CD14-positive monocyte (primary cell): Measurements from ENCODE around the gene CREB1. TPM values are rescaled to one million over a fixed set of nuclear protein-coding genes. Genes with fewer than 3 reads are reported as not detected.

Source experiments
- DNase-seq, 3 donors: peaks; one replicate each; pipeline ENCODE4 v3.0.0-alpha.2; 2011 to 2022
- H2AFZ ChIP-seq: 2 replicates; pipeline ENCODE4 v1.6.0; 2012; ENCODE audit warnings: mild to moderate bottlenecking, low read depth, low read length, inconsistent platforms; ENCODE audit not compliant: insufficient read depth, poor library complexity, severe bottlenecking
- H3K27ac ChIP-seq, 2 donors: 1 replicate in 1 of 2; 2 replicates in 1 of 2; pipeline ENCODE4 v1.5.1; 2012 to 2013; ENCODE audit warnings: low read length in 2 of 2, control low read depth in 1 of 2, inconsistent platforms in 1 of 2, low read depth in 1 of 2, mild to moderate bottlenecking in 1 of 2
- H3K27me3 ChIP-seq, 2 donors: one replicate each; pipeline versions ENCODE4 v1.6.0 to v1.6.1; 2011 to 2013; ENCODE audit warnings: low read length in 2 of 2; ENCODE audit not compliant: control insufficient read depth in 2 of 2, insufficient read depth in 2 of 2
- H3K36me3 ChIP-seq, 2 donors: replicated peaks in 1 of 2; 1 replicate in 1 of 2; 2 replicates in 1 of 2; pipeline versions ENCODE4 v1.5.1 to v1.6.1; 2012 to 2013; ENCODE audit warnings: low read length in 2 of 2, control low read depth in 1 of 2, inconsistent platforms in 1 of 2, mild to moderate bottlenecking in 1 of 2; ENCODE audit not compliant: insufficient read depth in 2 of 2, control insufficient read depth in 1 of 2
- H3K4me1 ChIP-seq, 2 donors: 1 replicate in 1 of 2; 2 replicates in 1 of 2; pipeline versions ENCODE4 v1.5.1 to v1.6.1; 2012 to 2013; ENCODE audit warnings: low read length in 2 of 2, control low read depth in 1 of 2, inconsistent platforms in 1 of 2, mild to moderate bottlenecking in 1 of 2, moderate library complexity in 1 of 2; ENCODE audit not compliant: insufficient read depth in 2 of 2, control insufficient read depth in 1 of 2
- H3K4me2 ChIP-seq: replicated peaks from 2 replicates; pipeline ENCODE3; 2012; ENCODE audit warnings: low read length, moderate library complexity, mild to moderate bottlenecking; ENCODE audit not compliant: poor library complexity, severe bottlenecking; ENCODE audit errors: extremely low read depth
- H3K4me3 ChIP-seq, 3 experiments: fragments of 200-600 bp in 1 of 3; sonication (generic) in 1 of 3; replicated peaks in 1 of 3; 1 replicate in 2 of 3; 2 replicates in 1 of 3; pipeline ENCODE4 v1.5.1; 2011 to 2013; ENCODE audit warnings: low read length in 3 of 3, mild to moderate bottlenecking in 3 of 3, control low read depth in 2 of 3, low read depth in 2 of 3, inconsistent platforms in 1 of 3, moderate library complexity in 1 of 3
- H3K79me2 ChIP-seq: 2 replicates; pipeline ENCODE4 v1.6.0; 2012; ENCODE audit warnings: mild to moderate bottlenecking, control low read depth, inconsistent platforms, low read length, moderate library complexity; ENCODE audit not compliant: insufficient read depth
- H3K9ac ChIP-seq: 2 replicates; pipeline ENCODE4 v1.6.0; 2017; ENCODE audit warnings: low read length, mild to moderate bottlenecking; ENCODE audit not compliant: insufficient read depth, poor library complexity, severe bottlenecking
- H3K9me3 ChIP-seq, 2 donors: replicated peaks in 1 of 2; 1 replicate in 1 of 2; 2 replicates in 1 of 2; pipeline versions ENCODE4 v1.5.1 to v1.6.1; 2012 to 2013; ENCODE audit warnings: low read length in 2 of 2, control low read depth in 1 of 2; ENCODE audit not compliant: control insufficient read depth in 1 of 2, insufficient read depth in 1 of 2
- H4K20me1 ChIP-seq: 2 replicates; pipeline ENCODE4 v1.6.0; 2012; ENCODE audit warnings: mild to moderate bottlenecking, low read length, control low read depth, moderate library complexity; ENCODE audit not compliant: insufficient read depth
- H3K27ac Mint-ChIP-seq, 7 donors: one replicate each; pipeline ENCODE4 v1.8.0; 2020; ENCODE audit warnings: mild to moderate bottlenecking in 7 of 7, mixed read lengths in 7 of 7, moderate library complexity in 6 of 7, inconsistent platforms in 2 of 7
- H3K27me3 Mint-ChIP-seq, 3 donors: one replicate each; pipeline ENCODE4 v1.8.0; 2021 to 2022; ENCODE audit warnings: low read depth in 3 of 3, mild to moderate bottlenecking in 3 of 3, mixed read lengths in 3 of 3, moderate library complexity in 3 of 3, inconsistent platforms in 1 of 3
- H3K36me3 Mint-ChIP-seq, 2 donors: one replicate each; pipeline ENCODE4 v1.8.0; 2020; ENCODE audit warnings: mixed read lengths in 2 of 2, inconsistent platforms in 1 of 2, mild to moderate bottlenecking in 1 of 2
- H3K4me1 Mint-ChIP-seq: one replicate; pipeline ENCODE4 v1.8.0; 2020; ENCODE audit warnings: mild to moderate bottlenecking, mixed read lengths
- H3K4me3 Mint-ChIP-seq, 2 donors: one replicate each; pipeline ENCODE4 v1.8.0; 2020; ENCODE audit warnings: mild to moderate bottlenecking in 2 of 2, mixed read lengths in 2 of 2, moderate library complexity in 1 of 2
- H3K9me3 Mint-ChIP-seq, 7 donors: one replicate each; pipeline ENCODE4 v1.8.0; 2020 to 2022; ENCODE audit warnings: mixed read lengths in 7 of 7, mild to moderate bottlenecking in 6 of 7, moderate library complexity in 6 of 7, inconsistent platforms in 2 of 7
- WGBS: methylation state at CpG from one replicate; pipeline ENCODE4 v1.1.5; 2013; ENCODE audit warnings: missing lambda C conversion rate; ENCODE audit not compliant: insufficient coverage; 5-methylcytosine and 5-hydroxymethylcytosine counted together
- intact Hi-C, 2 donors: fragments of 100-400 bp; cut with micrococcal nuclease; formaldehyde crosslinking; loops; one replicate each; pipeline versions ENCODE4 v1.15.0 to v1.15.1; 2023
- polyA plus RNA-seq, 3 donors: library from polyadenylated mRNA; depleted of rRNA in 1 of 3; unstranded in 2 of 3; stranded (reverse) in 1 of 3; fragments of 300-500 nt in 2 of 3; fragments of >200 nt in 1 of 3; fragmentation: Illumina TruSeq in 2 of 3; gene quantifications; 1 replicate in 2 of 3; 2 replicates in 1 of 3; pipeline ENCODE4 v1.2.3, GENCODE V29; 2012 to 2021
- TF ChIP-seq, protein P1 (sequence below): fragments of 200-600 bp; IDR thresholded peaks from one replicate; pipeline ENCODE4 v1.8.0; 2022; ENCODE audit warnings: antibody characterized with exemption, mild to moderate bottlenecking

The CREB1 gene
- polyA plus RNA-seq, 3 donors = 43.3 to 60.5 (median 55.2) TPM

DNA sequence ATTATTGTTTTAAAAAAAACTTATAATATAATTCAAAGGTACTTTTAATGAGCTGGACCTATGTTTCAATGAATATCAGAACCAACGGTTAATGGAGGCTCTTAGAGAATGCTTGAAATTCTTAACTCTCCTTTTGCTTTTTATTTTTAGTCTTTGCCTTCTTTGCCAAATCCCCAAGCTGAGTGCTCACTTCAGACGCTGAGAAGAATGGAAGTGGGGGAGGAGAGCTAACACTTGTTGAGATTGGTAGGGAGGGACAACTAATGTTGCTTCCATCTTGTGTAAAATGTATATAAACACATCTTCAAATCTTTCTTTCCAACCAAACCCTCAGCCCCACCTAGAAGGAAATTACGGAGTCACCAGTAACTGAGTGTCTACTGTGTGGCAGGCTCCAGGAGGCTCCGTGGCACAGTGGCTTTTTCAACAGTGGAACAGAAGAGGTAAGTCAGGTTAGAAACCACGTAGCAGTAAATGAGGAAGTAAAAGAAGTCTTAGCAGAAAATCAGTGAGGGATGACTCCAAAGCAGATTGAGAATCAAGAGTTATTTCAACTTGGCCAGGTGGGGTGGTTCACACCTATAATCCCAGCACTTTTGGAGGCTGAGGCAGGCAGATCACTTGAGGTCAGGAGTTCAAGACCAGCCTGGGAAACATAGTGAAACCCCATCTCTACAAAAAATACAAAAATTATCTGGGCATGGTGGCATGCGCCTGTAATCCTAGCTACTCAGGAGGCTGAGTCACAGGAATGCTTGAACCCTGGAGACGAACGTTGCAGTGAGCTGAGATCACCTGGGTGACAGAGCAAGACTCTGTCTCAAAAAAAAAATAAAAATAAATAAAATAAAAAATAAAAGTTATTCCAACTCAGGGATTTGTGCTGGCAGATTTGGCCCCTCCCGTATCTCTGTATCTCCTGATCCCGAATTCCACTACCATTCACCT lies 45.0 kb upstream of the CREB1 start:
- no peaks in the 10 kb centered on the region for H3K36me3 ChIP-seq
- intact Hi-C loops = loop anchor here (5.0 kb wide), 1 partner anchor 43 kb away; the partner anchor contains the start of gene CREB1 (in 2 of the 2)
- H2AFZ ChIP-seq = no peak overlapping the region
- no peaks in the 10 kb centered on the region for H3K27me3 ChIP-seq
- TF ChIP-seq, protein P1, sequence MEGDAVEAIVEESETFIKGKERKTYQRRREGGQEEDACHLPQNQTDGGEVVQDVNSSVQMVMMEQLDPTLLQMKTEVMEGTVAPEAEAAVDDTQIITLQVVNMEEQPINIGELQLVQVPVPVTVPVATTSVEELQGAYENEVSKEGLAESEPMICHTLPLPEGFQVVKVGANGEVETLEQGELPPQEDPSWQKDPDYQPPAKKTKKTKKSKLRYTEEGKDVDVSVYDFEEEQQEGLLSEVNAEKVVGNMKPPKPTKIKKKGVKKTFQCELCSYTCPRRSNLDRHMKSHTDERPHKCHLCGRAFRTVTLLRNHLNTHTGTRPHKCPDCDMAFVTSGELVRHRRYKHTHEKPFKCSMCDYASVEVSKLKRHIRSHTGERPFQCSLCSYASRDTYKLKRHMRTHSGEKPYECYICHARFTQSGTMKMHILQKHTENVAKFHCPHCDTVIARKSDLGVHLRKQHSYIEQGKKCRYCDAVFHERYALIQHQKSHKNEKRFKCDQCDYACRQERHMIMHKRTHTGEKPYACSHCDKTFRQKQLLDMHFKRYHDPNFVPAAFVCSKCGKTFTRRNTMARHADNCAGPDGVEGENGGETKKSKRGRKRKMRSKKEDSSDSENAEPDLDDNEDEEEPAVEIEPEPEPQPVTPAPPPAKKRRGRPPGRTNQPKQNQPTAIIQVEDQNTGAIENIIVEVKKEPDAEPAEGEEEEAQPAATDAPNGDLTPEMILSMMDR = no peak
- H3K4me2 ChIP-seq = no peak overlapping the region
- Mint-ChIP-seq H3K4me1 (peaks cover 24% of the 10 kb centered on the region), H3K27ac (peak overlapping the region in 5 of 7 donors; percentile 0 to 72 (median 28)), H3K36me3 (peaks cover 0 to 6% of the 10 kb centered on the region in 2 donors), H3K4me3 (no peak overlapping the region), H3K9me3 (peaks cover 0 to 2% (median 0%) of the 10 kb centered on the region in 7 donors), H3K27me3 (peaks cover 0 to 2% (median 0%) of the 10 kb centered on the region in 3 donors)
- no peaks in the 10 kb centered on the region for H3K9me3 ChIP-seq
- DNase-seq = no peak
- no peaks in the 10 kb centered on the region for H3K79me2 ChIP-seq
- no peak overlapping the region for H3K9ac ChIP-seq
- H3K4me1 ChIP-seq = peaks cover 17 to 21% of the 10 kb centered on the region in 2 donors
- H3K27ac ChIP-seq = no peak overlapping the region
- WGBS = 44% methylated on average over 3 of the region's 10 CpGs
- H3K4me3 ChIP-seq = no peak overlapping the region
- no peaks in the 10 kb centered on the region for H4K20me1 ChIP-seq

DNA sequence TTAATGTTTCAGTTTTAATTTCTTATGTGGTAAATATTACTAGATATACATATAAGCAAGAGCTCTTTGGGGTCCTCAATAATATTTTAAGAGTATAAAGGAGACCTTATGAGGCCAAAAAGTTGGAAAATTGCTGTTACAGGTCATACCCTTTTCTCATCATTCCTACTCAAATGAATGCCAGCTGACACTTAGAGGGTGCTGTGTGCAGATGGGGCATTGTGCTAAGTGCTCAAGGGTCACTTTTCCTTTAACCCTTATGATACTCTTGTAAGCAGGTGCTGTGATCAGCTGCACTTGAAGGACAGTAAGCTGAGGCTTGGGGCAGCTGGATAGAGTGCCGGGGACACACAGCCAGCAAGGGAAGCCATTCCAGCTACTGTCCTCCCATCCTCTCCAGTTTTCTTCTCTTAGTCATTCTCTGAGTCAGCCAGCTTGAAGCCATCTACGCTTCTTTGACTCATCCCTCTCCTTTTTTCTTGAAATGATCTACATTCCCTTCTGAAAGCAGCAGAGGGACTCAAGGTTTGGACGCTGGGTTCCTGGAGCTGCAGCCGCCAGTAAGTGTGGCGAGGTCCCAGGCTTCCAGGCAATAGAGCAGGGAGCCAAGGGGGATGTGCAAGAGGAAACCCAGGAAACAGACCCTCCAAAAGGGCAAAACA lies 42.0 kb upstream of the CREB1 start:
- no peaks in the 10 kb centered on the region for H3K79me2 ChIP-seq
- no peak overlapping the region for H3K4me3 ChIP-seq
- H3K9ac ChIP-seq = no peak overlapping the region
- no peak overlapping the region for H3K27ac ChIP-seq
- H3K36me3 ChIP-seq = no peaks in the 10 kb centered on the region
- TF ChIP-seq, protein P1 = no peak
- no peak overlapping the region for H2AFZ ChIP-seq
- peak in 1 of 3 donors; percentile 24 for DNase-seq
- 100% methylated on average over 4 of the region's 5 CpGs for WGBS
- no peak overlapping the region for H3K4me2 ChIP-seq
- intact Hi-C loops = no loop called here
- H3K27me3 Mint-ChIP-seq = no peaks in the 10 kb centered on the region
- H3K9me3 ChIP-seq = no peaks in the 10 kb centered on the region
- H3K27ac Mint-ChIP-seq = peak overlapping the region in 1 of 7 donors; percentile 74
- peaks cover 0 to 6% of the 10 kb centered on the region in 2 donors for H3K36me3 Mint-ChIP-seq
- peaks cover 18% of the 10 kb centered on the region for H3K4me1 Mint-ChIP-seq
- H3K4me3 Mint-ChIP-seq = no peak overlapping the region
- no peaks in the 10 kb centered on the region for H4K20me1 ChIP-seq
- H3K9me3 Mint-ChIP-seq = peaks cover 0 to 2% (median 0%) of the 10 kb centered on the region in 7 donors
- peaks cover 11 to 12% of the 10 kb centered on the region in 2 donors for H3K4me1 ChIP-seq
- H3K27me3 ChIP-seq = no peaks in the 10 kb centered on the region
